K562 (cell line): ENCODE results near the gene LRRC61. TPM values are rescaled to one million over a fixed set of nuclear protein-coding genes. Genes with fewer than 3 reads are reported as not detected.

Experiments
- ATF6 ChIP-seq: sonication (generic); formaldehyde crosslinking; IDR thresholded peaks from 2 replicates; pipeline ENCODE4 v1.4.0; 2020; ENCODE audit warnings: mild to moderate bottlenecking, missing genetic modification reagents
- BCLAF1 ChIP-seq, 2 experiments: fragments of 450-650 bp in 1 of 2; IDR thresholded peaks; 2 replicates each; pipeline ENCODE4 v1.6.1; 2011 to 2017; ENCODE audit warnings: low read depth in 2 of 2, antibody characterized with exemption in 1 of 2, borderline replicate concordance in 1 of 2, low read length in 1 of 2, mild to moderate bottlenecking in 1 of 2, mixed read lengths in 1 of 2; ENCODE audit not compliant: control insufficient read depth in 1 of 2
- BMI1 ChIP-seq: fragments of 150-350 bp; IDR thresholded peaks from 2 replicates; pipeline ENCODE4 v1.6.1; 2014; ENCODE audit warnings: low read length
- CEBPB ChIP-seq: fragments of 450-650 bp; IDR thresholded peaks from 2 replicates; pipeline ENCODE4 v1.6.1; 2016; ENCODE audit warnings: missing genetic modification characterization, missing compliant biosample characterization
- ETV5 ChIP-seq: sonication (generic); formaldehyde crosslinking; IDR thresholded peaks from 2 replicates; pipeline ENCODE4 v1.4.0; 2020; ENCODE audit warnings: low read depth, mild to moderate bottlenecking, missing genetic modification reagents
- MLLT1 ChIP-seq, 2 experiments: fragments of 450-650 bp; IDR thresholded peaks; 2 replicates each; pipeline ENCODE4 v1.6.1; 2016
- NR2C1 ChIP-seq, 2 experiments: fragments of 450-650 bp; IDR thresholded peaks; 2 replicates each; pipeline ENCODE4 v1.6.1; 2017; ENCODE audit warnings: mild to moderate bottlenecking in 2 of 2, antibody characterized with exemption in 1 of 2, inconsistent platforms in 1 of 2, missing compliant biosample characterization in 1 of 2, missing genetic modification characterization in 1 of 2
- ZNF133 ChIP-seq: fragments of 250-450 bp; sonication (Bioruptor Pico); IDR thresholded peaks from 2 replicates; pipeline ENCODE4 v1.4.0; 2020; ENCODE audit warnings: mild to moderate bottlenecking
- ZNF398 ChIP-seq: fragments of 250-450 bp; sonication (Bioruptor Pico); IDR thresholded peaks from 2 replicates; pipeline ENCODE4 v1.8.0; 2021; ENCODE audit warnings: moderate library complexity, mild to moderate bottlenecking, inconsistent platforms
- ZNF592 ChIP-seq: fragments of 450-650 bp; IDR thresholded peaks from 2 replicates; pipeline ENCODE4 v1.6.1; 2017; ENCODE audit warnings: antibody characterized with exemption, mild to moderate bottlenecking
- ZNF830 ChIP-seq: fragments of 250-450 bp; sonication (Bioruptor Pico); IDR thresholded peaks from 2 replicates; pipeline ENCODE4 v1.5.0; 2021; ENCODE audit warnings: mild to moderate bottlenecking
- polyA plus RNA-seq, 8 experiments: library from polyadenylated mRNA; depleted of rRNA in 4 of 8; stranded (reverse) in 5 of 8; unstranded in 3 of 8; fragments of >200 nt; fragmentation: Nextera tagmentation in 2 of 8; fragmentation: Illumina TruSeq in 1 of 8; extraction: Ambion mirVana in 2 of 8; extraction: Trizol in 1 of 8; gene quantifications; 2 replicates each; pipeline versions ENCODE4 v1.2.1 to v1.2.3, GENCODE V29; 2011 to 2014; ENCODE audit warnings: inconsistent platforms in 1 of 8, missing spikeins in 1 of 8
- total RNA-seq, 7 experiments: library from RNA; depleted of rRNA in 6 of 7; stranded (reverse); fragments of >200 nt in 6 of 7; fragmentation: Illumina TruSeq in 2 of 7; extraction: Trizol in 2 of 7; gene quantifications; 2 replicates each; pipeline versions ENCODE4 v1.2.1 to v1.2.3, GENCODE V29; 2011 to 2021; ENCODE audit warnings: low replicate concordance in 1 of 7

LRRC61 gene
- total and polyA plus RNA-seq, 9 of the 15 experiments (the other 6 are each of a cell fraction or from before 2014, with no cell fraction given): 1.3 to 55.2 (median 35.2) TPM

GRCh38 chr7:150368096-150368883, 45.1 kb downstream of the LRRC61 start, which contains the start of gene REPIN1 (continued):
- peak; percentile 98 for TF ChIP-seq ZNF592
- no peak for TF ChIP-seq ZNF398 (CRISPR knock-in tag)
- peak; percentile 69; the same call in 1 of the 2 replicates for TF ChIP-seq BMI1
- TF ChIP-seq ETV5 (CRISPR knock-in tag): 0 out of 2 replicates have a peak, but pooled peaks have one; percentile 25
- peak in 1 of 2 experiments; percentile 21; a peak in 1 of 4 replicates for TF ChIP-seq BCLAF1 (IDR thresholded peaks at IDR 0.05; ENCODE audit: borderline replicate concordance in 1 of 2, control insufficient read depth in 1 of 2, low read depth in 2 of 2, low read length in 1 of 2)
- TF ChIP-seq CEBPB (tag): no peak
- TF ChIP-seq ZNF133 (CRISPR knock-in tag): 0 out of 2 replicates have a peak, but pooled peaks have one; percentile 28
- peak; percentile 95 for TF ChIP-seq ZNF830 (CRISPR knock-in tag)
- TF ChIP-seq ATF6 (CRISPR knock-in tag): peak; percentile 71; the same call in 1 of the 2 replicates
- TF ChIP-seq MLLT1 (IDR thresholded peaks at IDR 0.05): peak in 1 of 2 experiments; percentile 19; a peak in 1 of 4 replicates
- no peak for TF ChIP-seq NR2C1 (IDR thresholded peaks at IDR 0.05)
- TF ChIP-seq NR2C1 (tag; IDR thresholded peaks at IDR 0.05): 0 out of 2 replicates have a peak, but pooled peaks have one; percentile 31
